ENCODE results near the gene KIF26B.
"Not testable (repeated sequence)": the region's sequence is repeated elsewhere in the genome, so short reads cannot be mapped to it uniquely, and the experiment has no call there.

The KIF26B gene

GRCh38 chr1:245652660-245653427 is 498.1 kb downstream of the KIF26B start:
- DNase-seq (ENCODE audit: low spot score) = no peak

- DNase-seq (ENCODE audit: low spot score) = no peak
These were observed 499.8 kb downstream of the KIF26B start for GRCh38 chr1:245654460-245655050.

DNA sequence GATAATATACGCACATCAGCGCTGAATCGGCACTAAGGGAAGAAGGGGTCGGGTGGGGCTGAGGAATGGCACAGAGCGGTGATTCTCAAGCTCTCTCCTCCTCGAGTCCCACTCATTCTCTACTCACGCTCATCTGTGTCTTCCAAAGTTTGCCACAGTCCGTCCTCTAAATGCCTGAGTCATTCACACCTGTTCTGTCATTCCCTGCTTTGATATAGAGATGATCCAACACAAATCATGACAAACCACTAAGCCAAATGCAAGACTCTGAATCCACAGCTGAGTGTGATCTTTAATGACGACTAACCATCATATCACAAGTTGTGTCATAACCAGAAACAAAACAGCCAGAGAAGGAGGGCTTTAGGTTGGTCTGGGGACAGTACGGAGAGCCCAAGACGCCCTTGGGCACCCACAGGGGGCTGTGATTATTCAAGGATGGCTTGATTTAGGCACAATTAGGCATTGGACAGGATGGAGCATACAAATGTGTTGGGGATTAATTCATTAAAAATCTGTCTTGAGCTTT is 501.5 kb downstream of the KIF26B start:
- DNase-seq (ENCODE audit: low spot score) = no peak

- no peak for DNase-seq (ENCODE audit: low spot score)
These were observed 502.6 kb downstream of the KIF26B start for GRCh38 chr1:245657371-245657770.

GRCh38 chr1:245663373-245663772 is 508.6 kb downstream of the KIF26B start:
- DNase-seq (ENCODE audit: low spot score) = no peak

GRCh38 chr1:245663841-245664240 is 509.1 kb downstream of the KIF26B start:
- DNase-seq (ENCODE audit: low spot score) = no peak

GRCh38 chr1:245666412-245666811 is 511.6 kb downstream of the KIF26B start:
- no peak for DNase-seq (ENCODE audit: low spot score)

GRCh38 chr1:245671349-245671748 is 516.6 kb downstream of the KIF26B start:
- DNase-seq (ENCODE audit: low spot score) = no peak

DNA sequence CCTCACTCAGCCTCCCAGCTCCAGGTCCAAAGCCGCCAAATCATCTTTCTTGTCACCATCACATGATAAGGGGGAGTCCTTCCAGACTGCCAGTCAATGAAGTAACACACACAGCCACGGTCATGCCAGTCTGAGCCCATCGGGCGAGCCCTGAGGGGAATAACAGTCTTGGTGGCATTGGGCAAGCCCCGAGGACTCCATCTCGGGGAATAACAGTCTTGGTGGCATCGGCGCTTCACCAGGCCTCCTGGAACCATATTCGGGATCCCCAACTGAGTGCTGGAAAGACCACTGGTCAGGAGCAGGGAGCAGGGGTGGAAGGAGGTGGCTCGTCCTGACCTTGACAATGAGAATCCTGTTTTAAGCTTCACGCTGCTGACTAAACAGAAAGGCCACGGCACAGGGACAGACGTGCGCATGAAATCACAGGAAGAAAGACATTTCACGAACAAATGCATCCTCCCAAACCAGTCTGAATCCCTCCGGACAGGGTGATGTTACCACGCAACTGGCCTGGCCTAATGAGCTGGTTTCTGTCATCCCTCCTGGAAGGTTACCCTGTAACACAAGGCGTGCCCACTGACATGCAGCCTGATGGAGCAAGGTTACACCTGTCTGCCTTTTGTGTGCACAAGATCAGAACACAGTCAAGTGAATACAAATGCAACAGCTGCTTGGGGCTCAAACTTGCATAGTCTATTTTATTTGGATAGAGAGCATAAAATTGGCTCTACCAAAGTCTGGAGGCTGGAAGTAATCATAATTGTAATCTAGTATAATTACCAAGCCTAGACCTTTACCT is 517.4 kb downstream of the KIF26B start:
- DNase-seq (ENCODE audit: low spot score) = no peak

GRCh38 chr1:245672836-245673656 is 518.3 kb downstream of the KIF26B start:
- DNase-seq (ENCODE audit: low spot score) = not testable (repeated sequence)

DNA sequence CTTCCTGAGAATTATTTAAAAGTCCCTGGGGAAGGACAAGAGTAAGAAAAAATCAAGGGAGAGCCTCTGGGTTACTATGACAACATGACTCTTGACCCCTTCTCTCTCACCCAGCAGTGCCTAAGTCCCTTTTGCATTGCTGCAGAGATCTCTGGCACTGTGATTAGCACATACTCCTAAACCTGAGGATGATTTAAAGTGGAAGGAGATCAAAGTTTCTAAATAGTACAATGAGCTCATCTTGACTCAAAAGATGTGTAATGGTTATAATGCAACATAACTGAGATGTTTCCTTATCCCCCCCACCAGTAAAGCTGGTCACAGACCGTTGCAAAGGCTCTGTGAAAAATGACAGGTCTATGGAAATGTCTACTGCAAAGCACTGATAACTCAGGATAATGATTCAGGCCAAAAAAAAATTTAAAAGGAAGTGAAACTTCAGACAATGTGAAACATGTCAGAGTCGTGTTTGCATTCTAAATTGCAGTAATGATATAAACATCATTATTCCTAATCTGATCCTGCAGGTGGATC is 519.2 kb downstream of the KIF26B start:
- peak; percentile 20 for DNase-seq (ENCODE audit: low spot score)

- DNase-seq (ENCODE audit: low spot score) = no peak
These were observed 522.9 kb downstream of the KIF26B start for GRCh38 chr1:245677461-245678240.

DNA sequence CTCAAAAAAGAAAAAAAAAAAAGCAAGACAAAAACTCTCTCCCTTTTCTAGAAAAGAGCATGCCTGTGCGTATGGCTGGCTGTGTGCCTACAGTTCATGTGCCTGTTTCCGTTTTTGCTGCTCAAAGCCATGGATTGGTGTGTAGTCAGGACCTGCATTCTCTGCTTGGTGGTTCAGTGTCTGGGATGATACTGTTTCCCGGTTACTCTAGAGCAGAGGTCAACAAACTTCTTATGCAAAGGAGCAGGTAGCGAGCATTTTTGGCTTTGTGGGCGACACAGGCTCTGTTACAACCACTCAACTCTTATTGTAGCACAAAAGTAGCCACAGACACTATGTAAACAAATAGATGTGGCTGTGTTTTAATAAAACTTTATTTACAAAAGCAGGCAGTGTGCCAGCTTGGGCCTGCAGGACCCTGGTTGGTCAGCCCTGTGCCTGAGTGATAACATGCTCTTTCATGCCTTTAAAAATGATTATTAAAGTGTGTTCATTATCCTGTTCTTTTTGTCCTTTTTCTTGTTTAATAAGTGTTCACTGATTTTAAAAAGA is 524.2 kb downstream of the KIF26B start:
- DNase-seq (ENCODE audit: low spot score) = peak; percentile 7

- DNase-seq (ENCODE audit: low spot score) = no peak
These were observed 525.3 kb downstream of the KIF26B start for GRCh38 chr1:245679821-245680780.

DNA sequence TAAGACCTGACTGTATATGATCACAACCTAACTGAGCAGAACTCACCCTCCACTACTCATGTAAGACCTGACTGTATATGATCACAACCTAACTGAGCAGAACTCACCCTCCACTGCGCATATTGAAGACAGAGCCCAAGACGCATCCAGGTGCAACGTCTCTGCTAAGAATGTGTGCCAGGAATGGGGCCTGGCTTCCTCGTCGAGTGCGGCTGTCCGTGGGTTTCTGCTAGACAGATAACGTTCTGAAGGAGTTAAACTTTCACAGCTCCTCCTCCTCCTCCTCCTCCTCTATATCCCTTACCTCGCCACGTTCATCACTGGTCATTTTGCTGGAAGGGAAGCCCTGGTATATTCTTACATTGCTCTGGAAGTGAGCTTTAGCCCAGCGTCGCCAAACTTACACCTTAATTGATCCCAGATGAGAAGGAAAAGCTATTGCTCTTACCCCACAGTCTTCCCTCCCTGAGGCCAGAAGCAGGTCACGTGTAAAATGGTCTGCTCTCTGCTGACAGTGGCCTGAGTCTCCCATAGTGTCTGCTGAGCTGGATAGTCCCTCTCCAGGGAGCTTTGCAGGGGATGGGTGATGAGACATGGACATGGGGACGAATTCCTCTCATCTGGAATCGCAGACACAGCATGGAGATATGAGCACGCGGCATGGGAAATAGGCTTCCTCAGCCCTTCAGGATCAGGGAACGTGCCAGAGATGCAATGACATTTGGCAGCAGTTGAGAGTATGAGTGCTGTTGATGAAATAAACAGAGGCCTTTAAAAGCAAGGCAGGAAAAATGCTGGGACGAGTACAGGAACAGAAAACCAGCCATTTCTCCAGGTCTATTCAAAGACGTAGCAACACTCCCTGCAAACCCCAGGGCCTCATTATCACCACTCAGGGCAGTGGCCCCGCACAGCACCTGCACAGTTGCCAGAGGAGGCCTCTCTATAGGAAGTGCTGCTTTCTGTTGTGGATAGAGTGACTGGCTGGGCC is 528.1 kb downstream of the KIF26B start:
- DNase-seq (ENCODE audit: low spot score) = no peak

- DNase-seq (ENCODE audit: low spot score) = no peak
These were observed 528.9 kb downstream of the KIF26B start for GRCh38 chr1:245683676-245684075.

GRCh38 chr1:245684166-245684565 is 529.4 kb downstream of the KIF26B start:
- DNase-seq (ENCODE audit: low spot score) = no peak

GRCh38 chr1:245684571-245684970 is 529.8 kb downstream of the KIF26B start:
- DNase-seq (ENCODE audit: low spot score) = no peak

All from NAMALWA (cell line).